ENCODE data around the gene IQGAP2.
"Not testable (repeated sequence)": the region's sequence is repeated elsewhere in the genome, so short reads cannot be mapped to it uniquely, and the experiment has no call there.

Gene IQGAP2

DNA sequence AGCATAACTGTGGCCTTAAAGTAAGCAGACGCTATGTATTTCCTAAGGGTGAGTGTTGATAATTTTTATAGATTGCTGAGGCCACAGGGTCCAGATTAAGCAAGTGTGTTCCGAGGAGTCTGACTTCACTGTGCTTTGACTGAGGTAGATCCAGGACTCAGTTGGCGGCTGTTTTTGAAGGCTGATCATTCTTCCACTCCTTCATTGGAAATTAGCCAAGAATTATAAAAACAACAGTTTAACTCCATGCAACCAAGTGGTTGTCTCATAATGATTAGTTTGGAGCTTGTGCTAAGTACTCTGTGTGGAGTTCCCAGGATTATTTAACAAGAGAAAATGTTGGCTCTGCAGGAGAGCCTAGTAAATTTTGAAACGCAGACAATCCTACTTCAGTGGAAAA is 19.1 kb downstream of the IQGAP2 start:
- no peak for DNase-seq

- no peak for DNase-seq
Measured at GRCh38 chr5:76422742-76423141, 19.7 kb downstream of the IQGAP2 start.

DNA sequence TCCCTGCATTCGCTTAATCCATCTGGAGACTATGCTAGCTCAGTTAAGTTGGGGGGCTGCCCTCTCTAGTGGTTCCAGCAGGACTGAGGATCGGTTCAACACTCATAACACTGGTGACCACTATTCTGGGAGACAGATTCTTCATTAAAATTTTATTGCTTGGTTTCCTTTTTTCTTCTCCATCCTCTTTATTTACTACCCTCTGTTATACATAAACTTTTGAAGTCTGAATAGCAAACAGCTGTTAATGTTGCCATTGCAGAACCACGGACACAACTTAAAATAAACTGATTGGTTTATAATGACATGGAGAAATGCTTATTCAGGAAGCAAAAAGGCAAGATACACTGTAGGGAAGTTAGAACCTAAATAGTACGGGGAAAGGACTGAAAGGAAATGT is 22.1 kb downstream of the IQGAP2 start:
- no peak for DNase-seq

DNA sequence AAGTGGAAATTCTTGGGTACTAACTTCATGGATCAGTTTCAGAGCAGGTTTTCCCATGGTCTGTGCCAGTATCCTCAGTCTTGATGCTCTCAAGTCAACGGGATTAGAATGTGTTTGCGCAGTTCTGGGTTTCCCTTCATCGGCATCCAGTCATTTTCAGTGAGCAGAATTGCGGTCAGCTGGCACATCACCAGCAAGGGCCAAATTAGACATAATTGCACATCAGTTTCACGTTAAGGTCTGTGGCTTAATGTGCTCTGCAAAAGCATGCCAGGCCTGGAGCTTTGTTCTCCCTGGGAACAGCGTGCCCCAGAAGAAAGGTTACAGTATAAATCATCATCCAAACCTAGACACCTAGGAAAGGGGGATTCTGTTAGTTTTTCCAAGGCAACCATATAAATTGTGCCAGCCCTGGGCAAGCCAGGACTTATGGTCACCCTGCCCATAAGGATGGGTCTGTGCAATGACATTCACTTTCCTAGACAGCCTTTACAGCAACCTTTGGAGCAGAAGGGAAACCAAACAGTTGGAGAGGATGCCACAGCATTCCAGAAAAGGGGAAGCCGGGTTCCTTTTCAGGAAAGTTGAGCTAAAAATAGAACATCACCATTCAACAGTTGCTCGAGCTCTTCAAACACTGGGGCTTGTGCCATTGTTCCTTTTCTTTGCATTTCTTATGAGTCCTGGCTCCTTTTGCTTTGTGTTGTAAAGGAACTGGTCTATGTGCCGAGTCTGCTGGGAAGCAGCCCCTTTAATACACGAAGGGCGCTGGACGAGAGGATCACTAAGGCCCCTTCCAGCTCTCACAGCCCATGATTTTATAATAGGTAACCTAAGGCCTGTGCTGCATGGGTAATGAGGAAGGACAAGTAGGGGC is 23.1 kb downstream of the IQGAP2 start:
- no peak for DNase-seq

GRCh38 chr5:76427206-76428140 is 24.4 kb downstream of the IQGAP2 start:
- no peak for DNase-seq

DNA sequence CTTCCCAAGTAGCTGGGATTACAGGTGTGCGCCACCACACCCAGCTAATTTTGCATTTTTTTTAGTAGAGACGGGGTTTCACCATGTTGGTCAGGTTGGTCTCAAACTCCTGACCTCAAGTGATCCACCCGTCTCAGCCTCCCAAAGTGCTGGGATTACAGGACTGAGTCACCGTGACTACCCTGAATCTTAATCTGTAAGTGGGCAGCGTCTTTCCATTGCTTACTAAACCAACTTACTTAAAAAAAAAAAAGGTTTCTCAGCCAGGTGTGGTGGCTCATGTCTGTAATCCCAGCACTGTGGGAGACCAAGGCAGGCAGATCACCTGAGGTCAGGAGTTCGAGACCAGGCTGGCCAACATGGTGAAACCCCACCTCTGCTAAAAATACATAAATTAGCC is 25.5 kb downstream of the IQGAP2 start:
- not testable (repeated sequence) for DNase-seq

DNA sequence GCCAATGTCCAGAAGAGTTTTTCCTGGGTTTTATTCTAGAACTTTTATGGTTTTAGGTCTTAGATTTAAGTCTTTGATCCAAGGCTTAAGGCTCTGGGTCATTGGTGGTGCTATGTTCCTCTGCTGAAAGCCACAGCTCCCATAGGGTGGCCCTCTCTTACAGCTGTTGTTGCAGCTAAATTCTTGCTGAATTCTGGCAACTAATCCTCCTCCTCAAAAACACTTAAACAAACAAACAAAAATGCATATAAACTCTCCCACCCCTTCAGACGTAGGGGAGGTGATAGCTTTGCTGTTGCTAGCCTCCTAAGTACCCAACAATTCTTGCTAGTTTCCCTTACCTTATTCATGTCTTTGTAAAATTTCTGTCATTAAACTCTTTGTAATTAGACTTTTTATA is 30.2 kb downstream of the IQGAP2 start:
- no peak for DNase-seq

DNA sequence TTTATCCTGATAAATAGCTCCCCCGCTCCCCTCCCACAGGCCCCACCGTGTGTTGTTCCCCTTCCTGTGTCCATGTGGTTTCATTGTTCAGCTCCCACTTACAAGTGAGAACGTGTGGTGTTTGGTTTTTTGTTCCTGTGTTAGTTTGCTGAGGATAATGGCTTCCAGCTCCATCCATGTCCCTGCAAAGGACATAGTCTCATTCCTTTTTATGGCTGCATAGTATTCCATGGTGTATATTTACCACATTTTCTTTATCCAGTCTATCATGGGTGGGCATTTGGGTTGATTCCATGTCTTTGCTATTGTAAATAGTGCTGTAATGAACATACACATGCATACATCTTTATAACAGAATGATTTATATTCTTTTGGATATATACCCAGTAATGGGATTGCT is 34.4 kb downstream of the IQGAP2 start:
- DNase-seq: not testable (repeated sequence)

- DNase-seq: no peak
Measured at GRCh38 chr5:76438025-76438424, 34.9 kb downstream of the IQGAP2 start.

DNA sequence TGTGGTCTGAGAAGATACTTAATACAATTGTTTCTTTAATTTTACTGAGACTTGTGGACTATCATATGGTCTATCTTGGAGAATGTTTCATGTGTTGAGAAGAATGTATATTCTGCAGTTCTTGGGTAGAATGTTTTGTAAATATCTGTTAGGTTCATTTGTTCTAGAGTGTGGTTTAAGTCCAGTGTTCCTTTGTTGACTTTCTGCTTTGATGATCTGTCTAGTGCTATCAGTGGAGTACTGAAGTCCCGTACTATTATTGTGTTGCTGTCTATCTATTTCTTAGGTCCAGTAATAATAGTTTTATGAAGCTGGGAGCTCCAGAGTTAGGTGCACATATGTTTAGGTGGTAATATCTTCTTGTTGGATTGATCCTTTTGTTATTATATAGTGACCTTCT is 36.1 kb downstream of the IQGAP2 start:
- no peak for DNase-seq

- DNase-seq: no peak
Measured at GRCh38 chr5:76439929-76440328, 36.8 kb downstream of the IQGAP2 start.

- DNase-seq: no peak
Measured at GRCh38 chr5:76441101-76441500, 38.0 kb downstream of the IQGAP2 start.

DNA sequence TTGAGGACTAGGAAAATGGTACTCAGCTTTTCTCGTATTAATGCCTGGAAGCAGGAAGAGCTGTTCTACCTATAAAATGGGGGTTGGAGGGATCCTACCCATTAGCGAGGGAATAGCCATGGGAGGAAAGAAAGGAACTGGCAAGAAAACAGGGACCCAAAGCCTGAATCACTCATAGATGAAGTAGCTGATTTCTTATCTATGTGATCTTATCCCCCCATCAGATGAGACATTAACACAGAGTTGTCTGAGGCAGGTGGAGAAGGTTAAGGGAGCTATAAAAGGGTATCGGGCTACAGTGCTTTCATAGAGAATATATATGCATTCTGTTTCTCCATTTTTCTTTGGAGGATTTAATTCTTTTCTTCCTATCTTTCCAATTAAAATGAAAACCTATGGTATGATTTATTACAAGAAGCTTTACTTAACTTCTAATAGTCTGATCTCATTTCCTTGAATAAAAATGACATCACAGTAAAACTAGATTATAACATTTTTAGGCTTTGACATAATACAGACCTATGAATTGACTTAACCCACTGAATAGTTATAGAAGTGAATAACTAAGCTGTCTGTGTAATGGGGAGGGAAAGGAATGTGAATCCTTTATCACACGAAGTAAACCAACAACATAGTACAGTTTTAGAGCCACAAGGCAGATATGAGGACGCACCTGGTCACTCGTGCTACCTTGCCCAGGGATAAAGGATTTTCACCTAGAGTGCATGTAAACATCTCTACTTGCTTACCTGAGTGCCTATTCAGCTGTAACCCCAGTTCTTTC is 39.0 kb downstream of the IQGAP2 start:
- no peak for DNase-seq

DNA sequence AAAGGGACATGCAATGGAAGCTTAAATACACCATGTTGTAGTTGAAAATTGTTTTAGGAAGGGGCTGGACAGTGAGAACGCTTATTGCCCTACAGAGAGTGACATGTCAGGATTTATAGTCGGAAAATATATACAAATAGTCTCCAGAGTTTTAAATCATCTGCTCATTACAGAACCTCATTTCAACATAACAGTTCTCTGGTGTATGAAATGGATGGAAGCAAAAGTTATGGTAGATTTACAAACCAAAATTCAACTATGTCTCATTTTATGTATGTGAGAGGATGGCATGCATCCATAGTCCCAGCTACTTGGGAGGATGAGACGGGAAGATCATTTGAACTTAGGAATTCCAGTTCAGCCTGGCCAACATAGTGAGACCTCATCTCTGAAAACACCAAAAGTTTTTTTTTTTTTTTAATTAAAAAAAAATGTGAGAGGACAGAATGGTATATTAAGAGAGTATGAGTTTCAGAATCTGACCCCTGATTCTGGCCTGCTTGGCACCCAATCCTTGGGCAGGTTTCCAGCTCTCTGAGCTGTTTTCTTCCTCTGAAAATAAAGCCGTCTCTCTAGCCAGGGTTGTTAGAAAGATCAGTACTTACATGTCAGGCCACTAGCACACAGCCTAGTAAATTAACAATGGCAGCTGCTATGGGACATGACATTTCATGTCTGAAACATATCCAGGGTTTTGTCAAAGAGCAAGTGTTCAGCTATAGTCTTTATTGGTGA is 40.1 kb downstream of the IQGAP2 start:
- DNase-seq: no peak

DNA sequence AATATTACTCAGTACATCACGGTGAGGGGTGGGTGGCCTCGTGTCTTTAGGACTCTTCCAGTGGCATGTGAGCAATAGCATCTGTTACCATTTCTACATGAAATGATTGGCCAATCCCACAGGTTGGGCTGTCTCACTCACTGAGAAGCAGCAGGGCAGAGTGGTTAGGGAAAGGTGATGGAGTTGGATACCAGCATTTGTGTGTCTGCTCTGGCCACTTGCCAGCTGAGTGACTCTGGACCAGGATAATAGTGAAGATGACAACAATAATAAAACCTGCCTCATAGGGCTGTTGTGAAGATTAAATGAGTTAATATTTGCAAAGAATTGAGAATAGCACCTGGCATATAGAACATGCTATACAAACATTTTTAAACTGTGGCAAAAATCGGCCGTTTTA is 42.0 kb downstream of the IQGAP2 start:
- DNase-seq: no peak

DNA sequence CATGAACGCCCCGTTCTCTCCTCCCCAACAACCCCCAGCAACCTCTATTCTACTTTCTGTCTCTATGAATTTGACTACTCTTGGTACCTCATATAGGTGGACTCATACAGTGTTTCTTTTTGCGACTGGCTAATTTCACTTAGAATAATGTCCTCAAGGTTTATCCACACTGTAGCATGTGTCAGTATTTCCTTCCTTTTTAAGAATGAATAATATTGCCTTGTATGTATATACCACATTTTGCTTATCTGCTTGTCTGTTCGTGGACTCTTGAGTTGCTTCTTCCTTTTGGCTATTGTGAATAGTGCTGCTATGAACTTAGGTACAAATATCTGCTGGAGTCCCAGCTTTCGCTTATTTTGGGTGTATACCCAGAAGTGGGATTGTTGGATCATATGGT is 42.7 kb downstream of the IQGAP2 start:
- no peak for DNase-seq

GRCh38 chr5:76446776-76447175 is 43.7 kb downstream of the IQGAP2 start:
- no peak for DNase-seq

DNA sequence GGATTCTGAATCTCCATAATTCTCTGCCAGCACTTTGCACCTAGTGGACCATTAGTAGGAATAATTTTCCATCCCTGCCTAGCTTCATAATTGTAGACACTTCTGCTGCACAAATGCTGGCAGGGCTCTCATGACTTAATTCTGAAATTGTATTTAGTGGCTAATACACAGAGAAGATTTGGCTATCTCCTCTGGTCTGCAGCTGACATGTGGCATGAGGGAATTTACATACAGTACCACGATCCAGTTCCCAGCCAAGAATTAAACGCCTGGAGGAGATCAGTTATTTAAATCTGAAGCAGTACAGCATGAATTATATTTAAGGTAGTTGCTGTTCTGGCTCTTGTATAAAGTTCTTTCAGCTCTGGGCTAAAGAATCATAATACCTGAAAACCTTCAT is 46.5 kb downstream of the IQGAP2 start:
- no peak for DNase-seq

GRCh38 chr5:76450054-76450453 is 47.0 kb downstream of the IQGAP2 start:
- DNase-seq: no peak

GRCh38 chr5:76451031-76451701 is 48.1 kb downstream of the IQGAP2 start:
- DNase-seq: no peak

DNA sequence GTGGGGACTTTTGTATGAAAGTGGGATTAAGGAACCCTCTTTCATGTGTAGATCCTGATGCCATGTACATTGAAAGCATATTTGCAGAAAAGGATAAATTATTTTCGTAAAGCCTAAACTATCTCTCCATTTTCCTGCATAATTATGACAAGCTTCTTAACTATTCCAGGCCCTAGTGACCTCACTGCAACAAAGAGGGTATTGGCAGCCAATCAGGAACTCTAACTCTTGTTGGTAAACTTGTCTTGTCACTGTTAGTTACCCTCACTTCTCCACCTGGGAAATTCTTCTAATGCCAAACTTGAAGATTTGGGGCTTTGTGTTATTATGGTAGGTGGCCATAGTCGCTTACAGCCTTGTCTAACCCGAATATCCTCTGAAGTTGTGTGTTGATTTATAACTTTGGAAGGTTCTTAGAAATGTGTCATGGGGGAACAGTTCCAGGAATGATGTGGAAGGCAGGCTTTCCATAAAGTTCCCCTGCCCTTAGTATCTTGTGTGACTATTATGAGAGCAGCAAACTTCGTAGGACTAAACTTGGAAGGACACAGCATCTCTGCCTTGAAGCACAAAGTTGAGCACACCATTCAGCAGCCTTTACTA is 52.5 kb downstream of the IQGAP2 start:
- DNase-seq: no peak
